HT-29 (cell line): ENCODE data around the gene TTLL4. TPM values are rescaled to one million over a fixed set of nuclear protein-coding genes. Genes with fewer than 3 reads are reported as not detected.

Source experiments
- DNase-seq: peaks from one replicate; pipeline ENCODE4 v3.0.0-alpha.2; 2015; ENCODE audit warnings: low spot score
- total RNA-seq: library from RNA; depleted of rRNA; stranded (reverse); fragments of >200 nt; shearing (Covaris generic); gene quantifications from 2 replicates; pipeline ENCODE4 v1.2.3, GENCODE V29; 2014

The TTLL4 gene
- total RNA-seq, 1 experiment from 2014 or later, result 33.3 TPM

DNA sequence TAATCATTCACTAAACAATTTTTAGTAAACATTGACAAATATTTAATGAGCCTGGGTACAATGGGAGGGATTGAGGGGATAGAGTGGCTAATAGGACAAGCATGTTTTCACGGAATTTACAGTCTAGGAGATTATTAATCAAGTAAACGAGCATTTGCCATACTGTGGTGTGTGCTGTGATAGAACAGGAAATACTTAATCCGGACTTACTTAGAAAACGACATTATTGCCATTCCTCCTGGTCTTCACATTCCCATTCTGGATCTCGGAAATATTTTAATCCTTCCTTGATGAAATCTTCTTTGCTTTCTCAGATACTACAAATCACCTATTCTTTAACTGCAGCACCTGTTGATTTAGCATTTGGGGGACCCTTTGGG, 905 bp downstream of the TTLL4 start:
- DNase-seq, result no peak

DNA sequence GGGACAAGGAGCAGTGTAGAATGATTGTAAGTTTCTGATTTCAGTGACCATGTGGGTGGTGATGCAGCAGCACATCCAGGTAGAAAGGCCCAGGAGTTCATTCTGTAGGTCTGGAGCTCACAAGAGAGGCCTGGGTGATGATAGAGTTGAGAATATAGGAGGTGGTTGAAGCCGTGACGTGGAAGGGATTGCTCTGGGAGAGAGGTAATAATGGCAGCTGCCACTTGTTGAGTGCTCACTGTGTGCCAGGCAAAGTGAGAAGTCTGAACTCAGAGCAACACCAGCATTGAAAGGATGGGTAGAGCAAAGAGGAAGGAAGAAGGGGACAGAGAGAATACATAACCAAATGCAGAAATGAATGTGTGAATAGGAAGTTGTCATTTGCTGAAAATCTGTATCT, 3.3 kb downstream of the TTLL4 start:
- DNase-seq, result no peak

DNA sequence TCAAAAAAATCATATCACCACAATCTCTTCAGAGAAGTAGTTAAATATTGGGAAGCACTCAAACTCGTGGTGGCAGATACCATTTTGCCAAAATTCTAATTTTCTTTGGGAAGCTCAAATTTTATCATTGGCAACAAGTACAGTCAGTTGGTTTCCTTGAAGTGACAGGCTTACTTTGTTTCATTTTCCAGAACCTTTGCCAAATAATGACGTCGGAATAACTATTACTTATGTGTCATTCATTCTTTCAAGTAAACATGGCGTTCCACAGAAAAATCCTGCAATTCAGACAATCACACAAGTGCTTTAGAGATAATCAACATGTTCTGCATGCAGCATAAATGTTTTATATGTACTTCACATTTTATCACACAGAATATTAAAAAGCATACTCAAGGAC, 5.4 kb downstream of the TTLL4 start:
- no peak for DNase-seq

DNA sequence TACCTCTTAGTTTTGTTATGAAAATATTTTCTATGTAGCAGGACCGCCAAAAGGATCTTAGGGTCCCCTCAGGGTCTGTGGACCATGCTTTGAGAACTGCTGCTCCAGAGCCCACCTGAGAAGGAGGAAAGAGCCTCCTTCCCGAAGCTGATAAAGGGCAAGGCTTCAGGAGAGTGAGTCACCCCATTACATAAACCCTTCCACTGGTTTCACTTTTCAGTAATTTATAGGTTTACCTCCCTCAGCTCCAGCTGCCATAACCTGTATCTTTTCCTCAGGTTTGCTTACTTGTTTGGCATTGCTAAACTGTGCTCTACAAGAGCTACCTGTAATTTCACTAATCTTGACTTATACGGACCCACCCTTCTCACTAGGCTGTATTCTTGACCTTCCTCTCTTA, 6.6 kb downstream of the TTLL4 start:
- peak; percentile 66 for DNase-seq

DNA sequence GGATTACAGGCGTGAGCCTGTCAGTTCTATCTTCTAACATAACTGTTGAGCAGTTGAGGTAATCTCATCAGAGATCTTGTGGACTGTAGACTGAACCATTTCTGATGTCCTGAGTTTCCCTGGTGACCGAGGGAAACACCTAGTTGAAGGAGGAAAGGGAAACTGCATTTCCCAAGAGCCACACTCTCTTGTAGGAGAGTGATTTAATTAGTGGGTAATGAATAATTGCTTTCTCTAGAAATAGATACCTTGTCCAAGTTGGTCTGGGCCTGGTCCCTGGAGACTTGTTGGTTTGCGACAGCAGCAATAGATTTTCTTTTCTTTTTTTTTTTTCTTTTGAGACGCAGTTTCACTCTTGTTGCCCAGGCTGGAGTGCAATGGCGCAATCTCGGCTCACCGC, 7.4 kb downstream of the TTLL4 start:
- no peak for DNase-seq

DNA sequence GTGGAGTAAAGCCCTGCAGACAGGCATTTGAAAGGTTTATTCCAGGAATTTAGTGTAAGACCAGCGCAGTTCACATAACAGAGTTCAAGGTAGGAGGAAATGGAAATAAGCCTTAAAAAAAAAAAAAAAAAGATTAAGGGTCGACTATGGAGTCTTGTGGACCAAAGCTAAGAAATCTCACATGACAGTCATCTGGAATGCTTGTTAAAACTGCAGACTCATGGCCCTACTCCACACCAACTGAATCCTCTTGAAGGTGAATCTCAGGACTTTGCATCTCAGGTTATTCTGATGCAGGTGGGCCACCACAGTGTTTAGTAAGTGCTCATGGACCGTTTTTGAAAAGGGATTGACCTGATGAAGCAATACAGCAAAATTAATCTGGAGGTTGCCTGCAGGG, 8.8 kb downstream of the TTLL4 start:
- DNase-seq, result no peak

DNA sequence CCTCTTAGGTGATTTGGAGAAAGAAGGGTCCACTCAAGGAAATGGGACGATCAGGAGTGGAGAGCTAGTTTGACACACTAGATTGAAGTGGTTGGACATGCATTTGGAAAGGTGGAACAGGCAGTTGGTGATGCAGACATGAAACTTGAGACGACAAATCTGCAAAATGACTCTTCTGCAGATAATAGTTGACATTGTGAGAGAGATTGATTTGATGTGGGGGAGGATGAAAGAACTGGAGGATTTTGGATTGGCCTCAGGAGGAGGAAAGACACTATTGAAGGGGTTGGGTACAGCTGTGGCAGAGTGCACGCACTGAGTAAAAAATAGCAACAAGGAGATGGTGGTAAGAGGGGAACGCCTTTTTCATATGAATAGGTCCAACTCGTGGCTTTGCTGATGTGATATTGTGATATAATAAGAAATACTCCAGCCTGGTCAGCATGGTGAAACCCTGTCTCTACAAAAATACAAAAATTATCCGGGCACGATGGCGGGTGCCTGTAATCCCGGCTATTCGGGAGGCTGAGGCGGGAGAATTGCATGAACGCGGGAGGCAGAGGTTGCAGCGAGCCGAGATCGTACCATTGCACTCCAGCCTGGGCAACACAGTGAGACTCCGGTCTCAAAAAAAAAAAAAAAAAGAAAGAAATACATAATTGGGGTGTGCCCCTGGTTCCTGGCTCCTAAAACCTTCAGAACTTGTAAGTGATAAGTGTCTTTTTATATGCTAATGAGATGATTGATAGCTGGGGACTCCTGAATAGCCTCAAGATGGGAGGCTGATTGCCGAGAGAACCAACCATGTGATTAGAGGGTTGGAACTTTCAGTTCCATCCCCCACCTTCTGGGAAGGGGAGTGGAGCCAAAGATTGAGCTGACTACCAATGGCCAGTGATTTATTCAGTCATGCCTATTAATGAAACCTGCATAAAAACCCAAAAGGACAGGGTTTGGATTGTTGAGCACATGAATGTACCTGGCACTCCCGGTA, 9.7 kb downstream of the TTLL4 start:
- DNase-seq, result no peak

DNA sequence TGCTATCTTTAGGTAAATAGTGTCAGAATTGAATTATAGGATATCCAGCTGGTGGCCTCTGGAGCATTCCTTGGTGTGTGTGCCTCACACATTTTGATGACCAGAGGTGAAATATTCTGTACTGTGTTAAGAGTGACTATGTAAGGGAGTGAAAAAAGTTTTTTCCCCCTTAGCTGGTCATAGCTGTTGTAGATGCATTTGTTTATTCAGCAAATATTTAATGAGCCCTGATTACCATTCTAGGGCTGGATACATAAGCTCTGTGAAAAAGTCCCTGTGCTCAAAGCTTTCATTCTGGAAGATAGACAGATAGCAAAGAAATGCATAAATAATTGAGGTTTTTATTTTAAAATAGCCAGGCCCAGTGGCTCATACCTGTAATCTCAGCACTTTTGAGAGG, 10.9 kb downstream of the TTLL4 start:
- DNase-seq, result no peak

DNA sequence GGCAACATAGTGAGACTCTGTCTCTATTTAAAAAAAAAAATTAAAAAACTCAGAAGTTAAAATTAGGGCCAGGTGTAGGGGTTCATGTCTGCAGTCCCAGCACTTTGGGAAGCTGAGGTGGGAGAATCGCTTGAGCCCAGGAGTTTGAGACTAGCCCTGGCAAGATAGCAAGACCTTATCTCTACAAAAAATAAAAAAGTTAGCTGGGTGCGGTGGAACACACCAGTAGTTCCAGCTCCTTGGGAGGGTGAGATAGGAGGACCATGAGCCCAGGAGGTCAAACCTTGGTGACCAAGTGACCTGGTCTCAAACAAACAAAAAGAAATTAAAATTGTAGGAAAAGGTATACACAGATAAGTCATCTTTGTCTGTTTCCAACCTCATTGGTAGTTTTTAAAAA, 11.3 kb downstream of the TTLL4 start:
- no peak for DNase-seq

DNA sequence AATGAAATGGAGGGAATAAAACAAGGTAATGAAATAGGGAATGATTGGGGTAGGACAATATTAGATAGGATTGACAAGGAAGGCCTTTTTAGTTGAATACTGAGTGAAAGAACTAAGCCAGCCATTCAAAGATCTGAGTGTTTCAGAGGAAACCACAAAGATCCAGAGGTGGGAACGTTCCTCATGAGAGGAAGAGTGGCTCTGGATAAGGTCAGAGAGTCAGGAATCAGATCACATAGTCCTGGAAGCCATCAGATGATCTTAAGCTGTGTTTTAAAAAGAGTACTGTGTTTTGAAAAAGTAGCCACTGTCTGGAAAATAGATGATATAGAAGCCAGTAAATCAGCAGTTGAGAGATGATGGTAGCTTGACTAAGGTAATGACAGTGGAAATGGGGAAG, 11.8 kb downstream of the TTLL4 start:
- no peak for DNase-seq

DNA sequence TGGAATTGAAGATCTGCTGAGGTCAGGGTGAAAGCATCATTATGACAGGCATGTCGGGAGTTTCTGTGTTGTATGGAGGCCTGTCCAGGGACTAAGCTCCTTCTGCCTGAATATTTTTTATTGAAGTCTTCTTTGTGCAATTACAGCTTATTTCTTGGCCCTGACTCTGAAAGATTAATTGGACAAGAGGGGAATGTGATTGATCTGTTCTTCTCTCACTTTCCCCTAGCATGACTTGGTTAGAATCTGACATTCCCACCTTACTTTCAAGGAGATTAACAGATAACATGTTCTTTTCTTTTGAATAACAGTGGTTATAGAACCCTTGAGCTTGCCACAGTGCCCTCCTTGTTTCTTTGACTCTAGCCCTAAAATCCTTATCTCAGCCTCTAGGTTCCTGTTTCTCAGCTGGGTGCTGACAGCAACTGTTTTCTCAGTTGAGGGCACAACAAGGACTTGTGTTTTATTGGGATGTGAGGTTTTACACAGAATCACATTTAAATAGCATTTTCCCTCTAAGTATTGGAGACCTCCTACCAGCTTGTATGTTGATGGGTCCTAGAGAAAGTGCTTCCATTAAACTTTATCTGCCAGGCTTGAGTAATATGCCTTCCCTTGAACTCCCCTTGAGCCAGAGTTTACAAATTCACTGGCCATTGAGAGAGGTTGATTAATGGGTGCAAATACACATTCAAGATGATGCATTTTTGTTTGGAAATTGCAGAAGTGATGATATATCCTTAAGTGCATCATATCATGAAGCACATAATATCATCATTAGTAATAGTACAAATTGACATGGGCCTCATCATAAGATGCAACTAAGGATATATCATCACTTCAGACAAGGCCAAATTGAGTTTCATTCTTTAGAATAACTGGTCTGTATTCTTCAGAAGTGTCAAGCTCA, 12.5 kb downstream of the TTLL4 start:
- no peak for DNase-seq

DNA sequence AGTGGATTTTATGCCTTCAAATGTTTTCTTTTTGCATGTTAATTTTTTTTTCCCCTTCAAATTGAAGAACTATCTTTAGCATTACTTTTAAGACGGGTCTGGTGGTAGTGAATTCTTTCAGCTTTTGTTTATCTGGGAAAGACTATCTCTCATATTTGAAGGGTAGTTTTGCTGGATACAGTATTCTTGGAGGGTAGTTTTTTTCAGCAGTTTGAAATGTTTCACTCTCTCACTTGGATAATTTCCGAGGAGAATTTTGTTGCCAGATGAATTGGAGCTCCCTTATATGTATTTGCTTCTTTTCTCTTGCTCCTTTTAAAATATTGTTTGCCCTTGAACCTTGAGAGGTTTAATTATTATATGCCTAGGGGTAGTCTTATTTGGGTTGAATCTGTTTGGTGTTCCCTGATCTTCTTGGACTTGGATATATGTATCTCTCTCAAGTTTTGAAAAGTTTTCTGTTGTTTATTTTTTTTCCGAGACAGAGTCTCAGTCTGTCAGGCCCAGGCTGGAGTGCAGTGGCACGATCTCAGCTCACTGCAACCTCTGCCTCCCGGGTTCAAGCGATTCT, 15.5 kb downstream of the TTLL4 start:
- DNase-seq, result no peak

DNA sequence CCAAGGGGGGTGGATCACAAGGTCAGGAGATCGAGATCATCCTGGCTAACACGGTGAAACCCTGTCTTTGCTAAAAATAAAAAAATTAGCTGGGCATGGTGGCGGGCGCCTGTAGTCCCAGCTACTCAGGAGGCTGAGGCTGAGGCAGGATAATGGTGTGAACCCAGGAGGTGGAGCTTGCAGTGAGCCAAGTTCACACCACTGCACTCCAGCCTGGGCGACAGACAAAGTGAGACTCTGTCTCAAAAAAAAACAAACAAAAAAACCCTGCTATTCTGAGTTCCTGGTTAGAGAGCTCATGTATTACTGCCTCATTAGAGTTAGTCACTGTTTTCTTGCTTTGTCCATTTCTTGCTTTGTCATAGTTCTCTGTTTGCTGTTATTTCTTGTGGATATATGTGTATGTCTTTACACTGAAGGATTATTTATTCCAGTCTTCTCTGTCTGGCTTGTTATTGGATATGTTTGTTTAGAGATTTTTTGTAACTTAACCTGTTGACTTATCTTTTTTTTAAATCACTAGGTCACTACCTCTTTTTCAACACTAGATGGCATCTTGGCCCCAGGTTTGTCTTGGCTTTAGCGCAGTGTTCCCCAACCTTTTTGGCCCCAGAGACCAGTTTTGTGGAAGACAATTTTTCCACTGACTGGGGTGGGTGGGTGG, 17.0 kb downstream of the TTLL4 start:
- no peak for DNase-seq

DNA sequence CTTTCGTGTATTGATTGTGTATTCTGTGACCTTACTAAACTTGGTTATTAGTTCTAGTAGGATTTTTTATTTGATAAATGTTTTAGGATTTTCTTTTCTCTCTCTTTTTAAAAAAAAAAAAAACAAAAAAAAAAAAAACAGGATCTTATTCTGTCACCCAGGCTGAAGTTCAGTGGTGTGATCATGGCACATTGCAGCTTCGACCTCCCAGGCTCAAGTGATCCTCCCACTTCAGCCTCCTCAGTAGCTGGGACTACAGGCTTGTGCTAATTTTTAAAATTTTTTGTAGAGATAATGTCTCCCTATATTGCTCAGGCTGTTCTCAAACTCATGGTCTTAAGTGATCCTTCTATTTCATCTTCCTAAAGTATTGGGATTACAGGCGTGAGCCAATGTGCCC, 19.0 kb downstream of the TTLL4 start:
- no peak for DNase-seq

DNA sequence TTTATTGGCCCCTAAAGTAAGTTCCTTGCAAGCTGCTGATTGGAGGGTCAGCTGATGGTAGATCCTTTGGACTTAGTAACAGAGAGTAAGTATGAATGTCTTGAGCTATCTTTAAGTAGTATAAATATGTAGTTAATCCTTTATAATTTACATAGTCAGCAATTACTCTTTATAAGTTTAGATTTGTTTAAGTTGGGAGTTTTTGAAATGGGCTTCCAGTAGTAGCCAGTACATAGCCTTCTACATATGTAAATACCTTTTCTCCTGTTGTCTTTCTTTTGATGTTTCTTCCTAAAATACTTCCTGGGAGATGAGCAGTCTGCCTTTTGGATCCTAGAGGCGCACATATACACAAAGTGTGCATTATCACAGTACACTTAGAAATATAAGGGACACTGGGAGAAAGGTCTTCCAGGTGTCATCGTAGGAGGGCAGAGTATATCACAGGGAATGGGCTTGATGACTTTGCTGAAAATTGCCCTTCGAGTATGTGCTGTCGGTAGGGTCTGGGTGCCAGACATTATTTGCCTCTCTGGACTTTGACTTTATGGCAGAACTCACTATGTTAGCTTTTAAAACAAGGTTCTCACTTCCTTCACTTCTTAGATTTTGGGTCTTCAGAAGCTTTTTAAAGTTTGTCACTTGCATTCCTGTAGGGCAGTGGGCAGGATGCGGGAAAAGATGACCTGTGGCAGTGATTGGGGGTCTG, 21.6 kb downstream of the TTLL4 start:
- no peak for DNase-seq

DNA sequence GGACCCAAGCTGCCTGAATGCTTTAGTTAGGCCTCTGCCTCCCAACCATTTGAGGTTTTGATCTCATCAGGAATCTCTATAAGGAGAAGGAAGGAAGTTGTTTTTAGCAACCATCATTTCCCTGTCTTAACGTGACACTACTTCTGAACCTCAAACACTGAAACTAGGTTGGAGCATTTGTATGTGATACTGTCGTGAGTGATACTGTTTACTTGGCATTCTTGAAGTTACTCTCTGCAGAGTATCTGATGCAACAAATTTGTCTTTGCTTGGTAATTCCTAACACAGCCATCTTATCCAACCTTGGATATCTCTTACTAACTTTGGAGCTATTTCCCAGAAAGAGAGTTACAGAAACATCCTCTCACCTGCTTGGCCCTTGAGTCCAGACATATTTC, 22.1 kb downstream of the TTLL4 start:
- no peak for DNase-seq

DNA sequence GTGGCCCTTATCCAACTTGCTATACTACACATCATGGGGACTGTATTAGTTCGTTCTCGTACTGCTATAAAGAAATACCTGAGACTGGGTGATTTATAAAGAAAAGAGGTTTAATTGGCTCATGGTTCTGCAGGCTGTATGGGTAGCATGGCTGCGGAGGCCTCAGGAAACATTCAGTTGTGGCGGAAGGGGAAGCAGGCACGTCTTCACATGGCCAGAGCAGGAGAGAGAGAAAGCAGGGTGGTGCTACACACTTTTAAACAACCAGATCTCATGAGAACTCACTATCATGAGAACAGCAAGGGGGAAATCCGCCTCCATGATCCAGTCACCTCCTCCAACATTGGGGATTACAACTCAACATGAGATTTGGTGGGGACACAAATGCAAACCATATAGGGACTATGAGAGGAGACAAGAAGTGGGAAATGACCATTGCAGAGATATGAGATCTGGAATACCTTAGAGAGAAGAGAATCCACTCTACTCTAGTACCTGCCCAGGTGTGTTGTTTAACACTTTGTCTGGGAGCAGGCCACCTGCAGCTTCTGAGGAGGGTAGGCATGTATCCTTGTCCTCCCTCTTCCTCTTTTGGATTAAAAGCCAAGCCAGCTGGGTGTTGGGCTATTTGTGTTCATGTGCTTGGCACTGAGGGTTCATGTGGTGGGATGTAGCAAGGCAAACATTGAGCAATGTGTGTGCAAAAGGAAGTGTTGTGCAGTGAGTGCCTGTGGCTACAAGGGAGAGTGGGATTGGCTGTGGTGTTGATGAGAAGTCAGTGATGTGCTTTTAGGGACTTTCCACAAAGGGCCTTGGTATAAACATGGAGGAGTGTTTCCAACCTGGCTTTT, 22.8 kb downstream of the TTLL4 start:
- no peak for DNase-seq

DNA sequence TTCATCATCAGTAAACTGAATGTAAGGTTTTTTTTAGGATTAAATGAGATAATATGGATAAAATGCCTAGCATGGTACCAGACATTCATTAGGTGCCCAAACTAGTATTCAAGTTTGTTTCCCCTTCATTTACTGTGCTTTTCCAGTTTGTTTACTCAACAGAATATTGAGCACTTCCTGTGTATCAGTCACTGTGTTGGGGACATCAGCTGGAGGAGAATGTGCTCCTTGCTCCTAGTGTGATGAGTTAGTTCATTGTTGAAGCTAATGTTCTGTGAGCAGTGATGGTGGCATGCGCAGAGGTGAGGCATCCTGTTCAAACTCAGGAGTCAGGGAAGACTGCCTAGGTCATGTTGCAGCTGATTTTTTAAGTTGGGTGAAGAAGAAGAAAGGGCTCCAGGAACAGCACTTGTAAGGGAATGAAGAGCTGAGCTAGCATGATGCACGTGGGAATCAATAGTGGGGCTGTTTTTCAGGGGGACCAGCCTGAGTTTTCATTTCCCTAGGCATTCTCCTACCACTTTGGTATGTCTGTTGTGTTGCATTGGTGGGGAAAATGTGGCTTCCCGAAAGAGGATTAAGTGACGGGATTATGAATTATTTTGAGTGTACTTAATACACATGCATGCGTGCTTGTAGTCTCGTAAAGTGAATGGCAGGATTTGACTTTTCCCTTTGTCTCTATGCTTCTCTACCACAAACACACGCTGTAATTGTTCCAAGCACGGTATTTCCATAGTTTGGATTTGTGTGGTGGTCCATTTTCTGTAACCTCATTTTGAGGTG, 23.7 kb downstream of the TTLL4 start:
- no peak for DNase-seq

DNA sequence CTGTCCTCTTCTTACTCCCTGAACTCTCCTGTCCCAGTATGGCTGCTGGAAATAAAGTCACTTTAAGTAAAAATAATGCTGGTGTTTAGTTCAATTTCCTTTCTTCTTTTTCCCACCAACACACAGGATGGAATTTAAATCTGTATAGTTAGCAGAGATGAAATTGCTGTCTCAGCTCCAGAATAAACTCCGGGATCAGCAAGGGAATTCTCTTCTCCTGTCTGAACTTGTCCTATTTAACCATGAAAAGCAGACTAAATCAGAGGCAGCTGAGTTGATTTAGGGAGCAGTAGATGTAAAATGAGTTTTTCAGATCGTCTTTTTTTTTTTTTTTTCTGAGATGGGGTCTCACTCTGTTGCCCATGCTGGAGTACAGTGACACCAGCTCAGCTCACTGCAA, 25.9 kb downstream of the TTLL4 start:
- DNase-seq, result no peak
